HAP-1 (cell line): ENCODE results near the gene SSBP3.

ENCODE experiments used
- DNase-seq, 2 experiments: peaks; one replicate each; pipeline ENCODE4 v3.0.0-alpha.2; 2016 to 2020; ENCODE audit warnings: low spot score in 2 of 2
- H3K27me3 ChIP-seq: fragments of 250-450 bp; sonication (Bioruptor Pico); 2 replicates; pipeline ENCODE4 v1.5.1; 2020; ENCODE audit warnings: low read depth, mild to moderate bottlenecking, moderate library complexity
- H3K36me3 ChIP-seq: fragments of 250-450 bp; sonication (Bioruptor Pico); replicated peaks from 2 replicates; pipeline ENCODE4 v1.5.1; 2020; ENCODE audit warnings: mild to moderate bottlenecking
- H3K4me1 ChIP-seq: fragments of 250-450 bp; sonication (Bioruptor Pico); 2 replicates; pipeline ENCODE4 v1.5.1; 2020; ENCODE audit warnings: mild to moderate bottlenecking
- H3K4me3 ChIP-seq: fragments of 250-450 bp; sonication (Bioruptor Pico); 2 replicates; pipeline ENCODE4 v1.5.1; 2020; ENCODE audit warnings: mild to moderate bottlenecking, moderate library complexity
- H3K9me3 ChIP-seq: fragments of 250-450 bp; sonication (Bioruptor Pico); 2 replicates; pipeline ENCODE4 v1.5.1; 2020; ENCODE audit warnings: mild to moderate bottlenecking, moderate library complexity
- in situ Hi-C: fragments of 300-500 bp; cut with MboI; formaldehyde crosslinking; loops from 3 replicates; pipeline ENCODE4 v1.14.3; 2020; ENCODE audit warnings: low sequenced_read_pairs, inconsistent platforms, mixed read lengths

The SSBP3 gene

DNA sequence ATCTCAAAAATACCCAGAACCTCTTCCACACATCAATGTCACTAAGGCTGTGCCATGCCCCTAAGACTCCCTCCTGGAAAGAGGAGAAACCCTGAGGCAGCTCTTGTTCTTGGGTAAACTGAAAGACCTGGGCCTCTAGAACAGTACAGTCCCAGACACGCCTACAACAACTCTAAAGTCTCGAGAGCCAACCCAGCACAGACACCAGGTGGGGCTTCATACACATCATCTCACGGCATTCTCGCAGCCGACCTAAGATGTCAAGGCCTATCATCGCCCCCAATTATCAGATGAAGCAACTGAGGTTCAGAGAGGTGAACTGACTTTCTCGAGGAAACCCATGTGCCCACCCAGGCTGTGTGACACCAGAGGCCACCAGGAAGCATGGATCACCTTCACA, 135.7 kb downstream of the SSBP3 start:
- in situ Hi-C loops, result no loop called here
- H3K36me3 ChIP-seq, result no peaks in the 10 kb centered on the region
- H3K9me3 ChIP-seq, result no peaks in the 10 kb centered on the region
- no peaks in the 10 kb centered on the region for H3K4me1 ChIP-seq
- no peak for DNase-seq
- H3K4me3 ChIP-seq, result no peak overlapping the region
- H3K27me3 ChIP-seq, result no peaks in the 10 kb centered on the region

- DNase-seq, result no peak
- H3K4me3 ChIP-seq, result no peak overlapping the region
- no peaks in the 10 kb centered on the region for H3K9me3 ChIP-seq
- no peaks in the 10 kb centered on the region for H3K27me3 ChIP-seq
- in situ Hi-C loops, result no loop called here
- no peaks in the 10 kb centered on the region for H3K4me1 ChIP-seq
- H3K36me3 ChIP-seq, result no peaks in the 10 kb centered on the region
Measured at GRCh38 chr1:54268762-54269297, 137.4 kb downstream of the SSBP3 start.

DNA sequence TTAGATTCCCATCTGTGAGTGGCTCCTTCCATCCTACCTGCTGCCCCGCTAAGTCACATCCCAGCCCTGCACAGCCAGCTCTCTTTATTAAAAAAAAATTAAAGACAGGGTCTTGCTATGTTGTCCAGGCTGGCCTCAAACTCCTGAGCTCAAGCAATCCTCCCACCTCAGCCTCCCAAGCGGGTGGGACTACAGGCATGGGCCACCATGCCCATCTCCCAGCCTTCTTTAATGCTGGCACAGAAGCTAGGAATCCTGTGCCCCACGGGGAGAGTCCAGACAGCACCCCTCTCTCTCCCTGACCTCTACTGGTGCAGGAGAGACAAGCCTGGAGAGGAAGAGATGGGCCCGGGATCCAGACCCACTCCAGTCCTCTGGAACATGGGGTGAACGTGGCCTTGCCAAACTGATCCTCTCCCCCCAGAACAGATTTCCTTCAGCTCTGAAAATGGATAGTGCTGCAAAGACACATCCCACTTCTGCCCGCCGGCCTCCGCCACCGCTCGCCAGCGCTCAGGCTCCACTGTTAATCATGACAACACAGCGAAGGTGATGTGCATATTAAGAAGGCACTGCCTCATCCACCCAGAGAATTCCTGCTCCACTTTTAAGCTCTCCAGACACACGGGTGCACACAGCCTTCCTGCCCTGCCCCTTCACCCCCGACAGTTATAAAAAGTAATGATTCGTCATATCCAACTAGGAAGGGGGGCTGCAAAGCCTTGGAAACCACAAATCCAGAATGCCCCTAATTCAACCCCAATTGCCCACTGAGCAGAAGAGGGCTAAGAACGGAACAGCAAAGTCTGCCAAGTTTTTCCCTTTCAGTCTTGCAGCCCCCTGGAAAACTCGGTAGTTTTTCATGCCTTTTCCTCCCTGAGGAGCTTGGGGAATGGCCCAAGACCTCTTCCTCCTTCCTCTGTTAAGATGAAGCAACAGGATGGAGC, 138.1 kb downstream of the SSBP3 start:
- H3K27me3 ChIP-seq, result no peaks in the 10 kb centered on the region
- no peaks in the 10 kb centered on the region; the same call in 1 of the 2 replicates for H3K36me3 ChIP-seq
- H3K4me1 ChIP-seq, result no peaks in the 10 kb centered on the region
- no peak overlapping the region for H3K4me3 ChIP-seq
- DNase-seq, result no peak
- in situ Hi-C loops, result no loop called here
- H3K9me3 ChIP-seq, result no peaks in the 10 kb centered on the region

GRCh38 chr1:54266908-54267307, 139.3 kb downstream of the SSBP3 start:
- Histone ChIP-seq H3K27me3 (no peaks in the 10 kb centered on the region), H3K4me3 (no peak overlapping the region), H3K9me3 (no peaks in the 10 kb centered on the region), H3K4me1 (no peaks in the 10 kb centered on the region), H3K36me3 (no peaks in the 10 kb centered on the region; the same call in 1 of the 2 replicates)
- DNase-seq, result no peak
- in situ Hi-C loops, result no loop called here

DNA sequence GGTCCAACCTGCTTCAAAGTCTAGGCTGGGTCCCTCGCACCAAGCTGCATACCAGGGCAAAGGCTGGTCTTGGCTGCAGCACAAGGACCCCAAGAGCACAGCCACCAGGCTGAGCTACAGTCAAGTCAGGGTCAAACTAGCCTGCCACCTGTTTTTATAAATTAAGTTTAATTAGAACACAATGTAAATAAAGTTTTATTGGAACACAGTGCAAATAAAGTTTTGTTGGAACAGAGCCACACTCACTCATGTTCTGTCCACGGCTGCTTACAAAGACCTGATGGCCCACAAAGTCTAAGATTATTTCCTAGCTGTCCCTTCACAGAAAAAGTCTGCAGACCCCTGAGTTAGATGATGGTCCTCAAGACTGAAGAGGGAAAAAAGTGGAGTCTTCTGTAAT, 140.0 kb downstream of the SSBP3 start:
- in situ Hi-C loops, result no loop called here
- DNase-seq, result no peak
- H3K4me3 ChIP-seq, result no peak overlapping the region
- no peaks in the 10 kb centered on the region for H3K27me3 ChIP-seq
- H3K9me3 ChIP-seq, result no peaks in the 10 kb centered on the region
- no peaks in the 10 kb centered on the region; the same call in 1 of the 2 replicates for H3K36me3 ChIP-seq
- no peaks in the 10 kb centered on the region for H3K4me1 ChIP-seq

- in situ Hi-C loops, result no loop called here
- H3K27me3 ChIP-seq, result no peaks in the 10 kb centered on the region
- no peaks in the 10 kb centered on the region for H3K4me1 ChIP-seq
- H3K4me3 ChIP-seq, result no peak overlapping the region
- no peak for DNase-seq
- H3K9me3 ChIP-seq, result no peaks in the 10 kb centered on the region
- no peaks in the 10 kb centered on the region; the same call in 1 of the 2 replicates for H3K36me3 ChIP-seq
Measured at GRCh38 chr1:54265659-54266058, 140.5 kb downstream of the SSBP3 start.

- in situ Hi-C loops, result no loop called here
- no peaks in the 10 kb centered on the region for H3K9me3 ChIP-seq
- no peak overlapping the region for H3K4me3 ChIP-seq
- H3K27me3 ChIP-seq, result no peaks in the 10 kb centered on the region
- DNase-seq, result no peak
- no peaks in the 10 kb centered on the region for H3K4me1 ChIP-seq
- H3K36me3 ChIP-seq, result no peaks in the 10 kb centered on the region; the same call in 1 of the 2 replicates
Measured at GRCh38 chr1:54265126-54265525, 141.1 kb downstream of the SSBP3 start.

DNA sequence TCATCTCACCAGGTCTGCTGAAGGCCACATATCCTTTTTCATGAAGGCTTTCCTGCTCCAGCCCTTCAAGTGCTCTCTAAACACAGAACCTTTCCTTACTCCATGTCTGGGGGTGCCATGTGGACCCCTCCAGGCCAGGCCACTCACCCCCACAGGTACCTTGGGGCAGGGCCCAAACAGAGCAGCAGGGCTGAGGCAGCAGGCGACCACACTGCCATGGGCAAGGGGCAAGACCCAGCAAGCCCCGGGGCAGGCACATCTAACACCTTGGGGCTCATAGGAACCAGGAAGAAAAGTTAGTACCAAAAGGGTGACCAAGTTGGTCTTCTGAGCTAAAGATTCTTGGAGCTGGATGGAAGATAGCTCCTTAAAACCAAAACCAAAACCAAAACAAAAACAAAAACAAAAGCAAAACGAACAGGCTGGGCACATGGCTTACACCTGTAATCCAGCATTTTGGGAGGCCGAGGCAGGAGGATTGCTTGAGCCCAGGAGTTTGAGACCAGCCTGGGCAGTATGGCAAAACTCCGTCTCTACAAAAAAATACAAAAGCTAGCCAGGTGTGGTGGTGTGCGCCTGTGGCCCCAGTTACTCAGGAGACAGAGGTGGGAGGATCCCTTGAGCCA, 142.5 kb downstream of the SSBP3 start:
- DNase-seq, result no peak
- no peaks in the 10 kb centered on the region for H3K27me3 ChIP-seq
- no peaks in the 10 kb centered on the region for H3K9me3 ChIP-seq
- H3K4me1 ChIP-seq, result no peaks in the 10 kb centered on the region
- H3K4me3 ChIP-seq, result no peak overlapping the region
- in situ Hi-C loops, result no loop called here
- no peaks in the 10 kb centered on the region; the same call in 1 of the 2 replicates for H3K36me3 ChIP-seq

- in situ Hi-C loops, result no loop called here
- no peaks in the 10 kb centered on the region for H3K27me3 ChIP-seq
- DNase-seq, result no peak
- H3K4me3 ChIP-seq, result no peak overlapping the region
- no peaks in the 10 kb centered on the region; the same call in 1 of the 2 replicates for H3K36me3 ChIP-seq
- no peaks in the 10 kb centered on the region; the same call in 1 of the 2 replicates for H3K4me1 ChIP-seq
- no peaks in the 10 kb centered on the region for H3K9me3 ChIP-seq
Measured at GRCh38 chr1:54262244-54262643, 143.9 kb downstream of the SSBP3 start.

DNA sequence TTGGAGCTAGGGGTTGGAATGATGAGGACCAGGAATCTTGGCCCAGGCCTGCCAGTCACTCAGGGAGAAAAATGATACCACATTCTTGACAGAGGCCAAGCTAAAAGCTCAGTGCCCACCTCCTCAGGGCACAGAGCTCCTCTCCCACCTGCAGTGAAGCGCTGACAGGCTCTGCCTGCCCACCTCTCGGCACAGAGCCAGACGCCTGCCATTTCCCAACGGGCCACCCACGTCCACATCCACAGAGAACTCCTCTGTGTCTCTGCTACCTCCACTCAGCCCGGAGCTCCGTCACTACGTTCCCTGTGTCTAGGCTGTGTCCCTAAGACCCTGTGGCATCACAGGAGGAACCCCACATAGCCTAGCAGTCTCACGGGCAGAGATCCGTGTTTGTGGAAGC, 145.4 kb downstream of the SSBP3 start:
- Histone ChIP-seq H3K36me3 (no peaks in the 10 kb centered on the region; the same call in 1 of the 2 replicates), H3K27me3 (no peaks in the 10 kb centered on the region), H3K4me3 (no peak overlapping the region), H3K4me1 (peaks cover 4% of the 10 kb centered on the region; the same call in 1 of the 2 replicates), H3K9me3 (no peaks in the 10 kb centered on the region)
- in situ Hi-C loops, result no loop called here
- no peak for DNase-seq

DNA sequence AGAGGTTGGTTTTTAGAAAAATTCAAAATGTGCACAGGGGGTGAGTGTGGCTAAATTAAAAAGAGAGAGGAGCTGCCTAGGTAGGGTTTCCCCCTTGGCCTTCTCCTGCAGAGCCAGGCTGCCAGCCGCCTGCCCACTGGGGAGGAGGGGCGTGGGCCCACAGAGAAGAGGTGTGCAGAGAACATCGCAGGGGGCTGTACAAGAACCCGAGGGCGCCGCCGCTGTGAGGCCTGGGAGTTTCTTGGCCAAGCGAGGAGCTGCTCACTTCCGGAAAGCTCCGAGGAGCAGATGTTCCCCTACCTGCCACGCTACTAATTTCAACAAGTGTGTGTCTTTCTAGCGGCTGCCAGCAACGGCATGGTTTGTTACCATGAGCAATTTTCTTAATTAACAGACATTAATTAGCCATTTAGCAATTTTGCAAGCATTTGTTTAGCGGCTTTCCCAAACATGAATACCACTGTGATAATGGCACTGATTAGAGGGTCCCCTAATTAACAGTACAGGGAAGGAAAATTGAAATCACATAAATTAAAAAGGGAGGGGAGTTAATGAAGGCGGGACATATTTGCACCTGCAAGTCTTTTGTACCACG, 146.6 kb downstream of the SSBP3 start:
- in situ Hi-C loops, result no loop called here
- no peak overlapping the region for H3K4me3 ChIP-seq
- no peak for DNase-seq
- no peaks in the 10 kb centered on the region; the same call in 1 of the 2 replicates for H3K36me3 ChIP-seq
- H3K4me1 ChIP-seq, result peaks cover 4% of the 10 kb centered on the region; the same call in 1 of the 2 replicates
- H3K9me3 ChIP-seq, result no peaks in the 10 kb centered on the region
- H3K27me3 ChIP-seq, result no peaks in the 10 kb centered on the region

GRCh38 chr1:54257876-54258275, 148.3 kb downstream of the SSBP3 start:
- H3K27me3 ChIP-seq, result no peaks in the 10 kb centered on the region
- in situ Hi-C loops, result no loop called here
- DNase-seq, result no peak
- peaks cover 4% of the 10 kb centered on the region; the same call in 1 of the 2 replicates for H3K4me1 ChIP-seq
- H3K36me3 ChIP-seq, result no peaks in the 10 kb centered on the region
- H3K9me3 ChIP-seq, result no peaks in the 10 kb centered on the region
- H3K4me3 ChIP-seq, result no peak overlapping the region

- Histone ChIP-seq H3K27me3 (no peaks in the 10 kb centered on the region), H3K4me3 (no peak overlapping the region), H3K9me3 (no peaks in the 10 kb centered on the region), H3K36me3 (no peaks in the 10 kb centered on the region), H3K4me1 (peaks cover 4% of the 10 kb centered on the region; the same call in 1 of the 2 replicates)
- peak; percentile 5 to 52 for DNase-seq
- in situ Hi-C loops, result no loop called here
Measured at GRCh38 chr1:54257346-54257620, 148.9 kb downstream of the SSBP3 start.
